Activated T-cell treated with anti-CD3 and anti-CD28 coated beads for 1 hour (primary cell): ENCODE results near the gene FOXE3.
"Not testable (repeated sequence)": the region's sequence is repeated elsewhere in the genome, so short reads cannot be mapped to it uniquely, and the experiment has no call there.

ENCODE experiments used
- DNase-seq: peaks from one replicate; pipeline ENCODE4 v3.0.0-alpha.2; 2020; ENCODE audit warnings: low read depth

FOXE3 gene

GRCh38 chr1:47449822-47450552, 33.9 kb downstream of the FOXE3 start:
- no peak for DNase-seq

DNA sequence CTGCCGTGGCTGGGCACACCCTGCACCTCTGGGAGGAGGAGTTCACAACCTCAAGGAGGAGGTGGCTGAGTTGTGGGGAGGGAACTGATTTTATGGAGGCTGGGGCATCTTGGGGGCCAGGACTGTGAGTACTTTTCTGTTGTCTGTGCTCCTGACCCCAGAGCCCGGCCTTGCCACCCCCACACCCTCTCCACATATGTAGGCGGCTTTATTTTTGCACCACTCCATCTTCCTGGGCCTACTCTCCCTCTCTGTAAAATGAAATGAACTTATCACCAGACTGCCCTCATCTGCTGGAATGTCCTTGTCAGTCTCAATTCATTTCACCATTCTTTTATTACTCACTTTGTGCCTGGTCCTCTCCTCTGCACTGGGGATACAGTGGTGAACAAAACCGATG, 34.5 kb downstream of the FOXE3 start:
- no peak for DNase-seq

DNA sequence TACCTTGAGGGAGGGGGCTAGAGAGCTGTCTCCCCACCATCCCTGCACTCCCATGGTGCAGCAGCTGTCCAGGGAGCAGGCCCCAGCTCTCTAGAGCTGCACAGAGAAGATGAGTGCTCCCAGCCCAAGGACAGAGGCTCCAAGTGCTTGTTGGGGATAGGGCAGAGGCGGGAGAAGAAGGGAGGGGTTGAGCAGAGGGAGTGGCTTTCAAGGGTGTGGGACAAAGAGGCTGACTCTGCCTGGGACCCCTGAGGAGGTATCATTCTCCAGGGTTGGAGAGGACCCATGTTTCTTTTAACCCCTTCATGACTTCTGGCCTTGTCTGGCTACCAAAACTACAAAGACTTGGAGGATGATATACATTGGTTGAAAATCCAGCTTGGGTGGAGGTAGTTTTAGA, 36.3 kb downstream of the FOXE3 start:
- DNase-seq = no peak

- not testable (repeated sequence) for DNase-seq
These were observed 37.8 kb downstream of the FOXE3 start for GRCh38 chr1:47453910-47454309.

DNA sequence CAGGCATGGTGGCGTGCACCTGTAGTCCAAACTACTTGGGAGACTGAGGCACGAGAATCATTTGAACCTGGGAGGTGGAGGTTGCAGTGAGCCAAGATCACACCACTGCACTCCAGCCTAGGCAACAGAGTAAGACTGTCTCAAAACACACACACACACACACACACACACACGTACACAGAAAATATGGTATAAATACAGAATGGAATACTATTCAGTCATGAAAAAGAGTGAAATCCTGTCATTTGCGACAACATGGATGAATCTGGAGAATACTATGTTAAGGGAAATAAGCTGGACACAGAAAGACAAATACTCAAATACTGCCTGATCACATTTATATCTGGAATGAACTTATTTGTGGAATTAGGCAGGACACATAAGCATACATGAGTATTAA, 40.2 kb downstream of the FOXE3 start:
- DNase-seq = no peak

DNA sequence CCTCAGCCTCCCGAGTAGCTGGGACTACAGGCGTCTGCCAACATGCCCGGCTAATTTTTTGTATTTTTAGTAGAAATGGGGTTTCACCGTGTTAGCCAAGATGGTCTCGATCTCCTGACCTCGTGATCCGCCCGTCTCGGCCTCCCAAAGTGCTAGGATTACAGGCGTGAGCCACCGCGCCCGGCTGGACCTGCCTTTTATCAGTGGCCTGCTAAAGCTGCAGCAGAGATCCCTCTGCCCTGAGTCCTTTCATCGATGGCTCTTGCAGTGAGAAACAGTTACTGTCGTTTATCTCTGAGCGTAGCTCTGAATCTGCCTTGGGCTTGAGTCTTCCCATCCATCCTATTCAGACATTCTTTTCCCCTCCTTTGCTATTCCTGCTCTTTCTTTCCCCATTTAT, 41.5 kb downstream of the FOXE3 start:
- not testable (repeated sequence) for DNase-seq

DNA sequence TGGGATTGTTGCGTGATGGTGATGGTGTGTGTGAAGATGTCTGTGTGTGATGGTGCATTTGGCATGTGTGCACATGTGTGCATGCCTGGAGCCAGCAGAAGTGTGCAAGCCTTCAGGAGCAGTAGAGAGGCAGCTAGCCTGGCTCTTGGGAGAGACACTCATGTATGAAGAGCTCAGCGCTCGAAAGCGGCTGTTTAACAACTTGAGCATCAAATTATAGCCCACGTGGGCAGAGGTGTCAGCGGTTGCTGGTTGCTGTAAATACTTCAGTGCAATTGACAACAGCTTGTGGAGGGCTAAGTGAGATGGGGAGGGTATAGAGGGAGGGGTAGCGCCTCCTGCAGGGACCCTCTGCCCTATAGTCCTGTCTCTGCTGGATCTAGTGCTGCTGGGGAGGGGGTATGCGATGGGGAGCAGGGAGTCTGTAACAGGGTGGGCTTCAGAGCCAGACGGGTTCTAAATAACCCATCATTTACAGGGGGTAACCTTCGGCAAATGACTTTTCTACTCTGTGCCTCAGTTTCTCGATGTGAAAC, 43.2 kb downstream of the FOXE3 start:
- no peak for DNase-seq

DNA sequence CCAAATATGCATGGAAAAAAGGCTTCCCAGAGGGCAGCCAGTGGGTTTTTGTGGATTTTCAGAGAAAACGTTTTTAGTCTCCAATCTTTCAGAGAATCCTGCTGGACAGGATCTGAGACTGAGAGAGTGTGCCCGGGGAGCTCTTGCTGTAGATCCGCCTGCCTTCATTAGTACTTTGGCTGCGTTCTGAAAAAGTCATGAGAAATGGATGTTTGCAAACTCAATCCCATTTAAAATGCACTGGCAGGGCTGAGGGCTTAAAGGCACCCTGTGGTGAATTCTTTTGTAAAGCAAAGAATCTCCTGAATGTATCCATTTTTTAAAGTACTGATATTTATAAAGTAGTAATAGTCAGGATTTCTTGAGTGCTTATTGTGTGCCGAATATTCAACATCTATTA, 44.0 kb downstream of the FOXE3 start:
- no peak for DNase-seq

DNA sequence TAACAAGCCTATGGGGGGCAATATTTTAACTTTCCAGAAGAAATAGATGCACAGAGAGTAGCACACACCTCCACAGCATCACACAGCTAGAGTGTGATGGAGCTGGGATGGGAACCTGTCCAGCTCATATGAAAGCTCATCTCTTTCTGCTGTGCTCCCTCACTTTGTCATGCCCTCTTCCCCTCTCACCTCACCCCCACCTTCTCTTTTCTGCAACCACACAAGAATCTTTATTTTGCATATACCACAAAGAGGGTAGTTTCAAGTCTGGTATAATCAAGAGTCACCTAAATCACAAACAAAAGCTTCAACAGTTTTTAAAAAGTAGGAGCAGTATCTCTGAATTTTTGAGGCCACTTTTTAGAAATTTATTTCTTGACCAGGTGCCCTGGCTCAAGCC, 44.4 kb downstream of the FOXE3 start:
- no peak for DNase-seq

GRCh38 chr1:47465605-47466004, 49.5 kb downstream of the FOXE3 start:
- DNase-seq = no peak
